ENCODE data around the gene PCAT7.

DNA sequence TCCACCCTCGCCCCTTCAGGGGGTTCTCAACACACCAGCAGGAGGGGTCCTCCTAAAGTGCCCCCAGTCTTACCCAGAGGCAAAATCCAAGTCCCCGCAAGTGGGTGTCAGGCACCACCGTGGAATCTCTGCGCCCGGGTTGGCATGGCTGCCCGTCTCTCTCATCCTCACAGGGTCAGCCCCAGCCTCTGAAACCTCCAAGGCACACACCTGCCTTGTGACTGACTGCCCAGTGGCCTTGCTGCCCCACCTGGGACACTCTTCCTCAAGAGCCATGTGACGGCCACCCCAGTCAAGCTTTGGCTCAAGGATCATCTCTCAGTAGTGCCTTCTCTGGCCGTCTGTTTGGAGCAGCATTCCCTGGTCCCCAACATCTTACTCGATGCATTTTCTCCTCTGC, 33.8 kb downstream of the PCAT7 start:
- TF ChIP-seq EZH2 (IDR thresholded peaks at IDR 0.05; ENCODE audit: insufficient read depth, poor library complexity, severe bottlenecking) (no peak), EZH2phosphoT487 (IDR thresholded peaks at IDR 0.05; ENCODE audit: insufficient read depth, low read depth) (no peak)
